Liver (tissue), 9 donors: Measurements from ENCODE around the gene EVX1. TPM values are rescaled to one million over a fixed set of nuclear protein-coding genes. Genes with fewer than 3 reads are reported as not detected.

Experiments used
- DNase-seq: peaks from one replicate; pipeline ENCODE4 v3.0.0-alpha.2; 2017; ENCODE audit warnings: low spot score
- H3K27ac ChIP-seq, 2 donors: one replicate each; pipeline ENCODE4 v1.7.0; 2013; ENCODE audit warnings: inconsistent platforms in 2 of 2, low read length in 2 of 2, control low read depth in 1 of 2, low read depth in 1 of 2, mild to moderate bottlenecking in 1 of 2
- H3K27me3 ChIP-seq, 4 donors: one replicate each; pipeline versions ENCODE4 v1.6.1 to v1.7.0; 2013; ENCODE audit warnings: low read length in 3 of 4, inconsistent platforms in 1 of 4, mild to moderate bottlenecking in 1 of 4, moderate library complexity in 1 of 4; ENCODE audit not compliant: control insufficient read depth in 4 of 4, insufficient read depth in 4 of 4
- H3K36me3 ChIP-seq, 4 donors: one replicate each; pipeline versions ENCODE4 v1.6.1 to v1.7.0; 2013; ENCODE audit warnings: low read length in 3 of 4, mild to moderate bottlenecking in 3 of 4, low read depth in 1 of 4, moderate library complexity in 1 of 4; ENCODE audit not compliant: control insufficient read depth in 4 of 4, insufficient read depth in 3 of 4
- H3K4me1 ChIP-seq, 4 donors: one replicate each; pipeline versions ENCODE4 v1.6.1 to v1.7.0; 2013; ENCODE audit warnings: low read length in 3 of 4, mild to moderate bottlenecking in 3 of 4, moderate library complexity in 1 of 4; ENCODE audit not compliant: control insufficient read depth in 4 of 4, insufficient read depth in 4 of 4
- H3K4me3 ChIP-seq, 3 donors: one replicate each; pipeline versions ENCODE4 v1.6.1 to v1.7.0; 2013; ENCODE audit warnings: low read length in 3 of 3, control low read depth in 1 of 3, low read depth in 1 of 3, mild to moderate bottlenecking in 1 of 3
- H3K9ac ChIP-seq, 2 donors: one replicate each; pipeline ENCODE4 v1.7.0; 2013; ENCODE audit warnings: low read length in 2 of 2, mild to moderate bottlenecking in 2 of 2, moderate library complexity in 2 of 2, control low read depth in 1 of 2, low read depth in 1 of 2
- H3K9me3 ChIP-seq, 4 donors: one replicate each; pipeline versions ENCODE4 v1.6.1 to v1.7.0; 2013; ENCODE audit warnings: low read length in 3 of 4; ENCODE audit not compliant: control insufficient read depth in 4 of 4
- ATF3 ChIP-seq: IDR thresholded peaks from 2 replicates; pipeline ENCODE4 v1.6.1; 2016; ENCODE audit warnings: antibody characterized with exemption
- CTCF ChIP-seq: fragments of 150-350 bp; IDR thresholded peaks from 2 replicates; pipeline ENCODE4 v1.5.1; 2017; ENCODE audit warnings: improper control_type of control experiment, low read depth, low read length; ENCODE audit not compliant: missing input control
- EGR1 ChIP-seq, 2 donors: IDR thresholded peaks; 2 replicates each; pipeline ENCODE4 v1.6.1; 2016 to 2018; ENCODE audit warnings: antibody characterized with exemption in 2 of 2, low read depth in 2 of 2
- FOXA1 ChIP-seq: IDR thresholded peaks from 2 replicates; pipeline ENCODE4 v1.6.1; 2016; ENCODE audit warnings: antibody characterized with exemption
- FOXA2 ChIP-seq: IDR thresholded peaks from 2 replicates; pipeline ENCODE4 v1.6.1; 2016; ENCODE audit warnings: antibody characterized with exemption
- GABPA ChIP-seq, 2 donors: IDR thresholded peaks in 1 of 2; conservative IDR thresholded peaks in 1 of 2; 2 replicates each; pipeline ENCODE4 v1.6.1; 2016; ENCODE audit warnings: antibody characterized with exemption in 2 of 2, mild to moderate bottlenecking in 1 of 2, moderate library complexity in 1 of 2
- HNF4A ChIP-seq, 2 donors: conservative IDR thresholded peaks; 2 replicates each; pipeline ENCODE4 v1.6.1; 2016; ENCODE audit warnings: antibody characterized with exemption in 2 of 2, mild to moderate bottlenecking in 2 of 2
- HNF4G ChIP-seq: IDR thresholded peaks from 2 replicates; pipeline ENCODE4 v1.6.1; 2016; ENCODE audit warnings: antibody characterized with exemption
- JUND ChIP-seq, 2 donors: IDR thresholded peaks; 2 replicates each; pipeline ENCODE4 v1.6.1; 2016; ENCODE audit warnings: antibody characterized with exemption in 2 of 2
- NR2F2 ChIP-seq: IDR thresholded peaks from 2 replicates; pipeline ENCODE4 v1.6.1; 2016; ENCODE audit warnings: antibody characterized with exemption
- RAD21 ChIP-seq, 2 donors: IDR thresholded peaks; 2 replicates each; pipeline ENCODE4 v1.6.1; 2016; ENCODE audit warnings: antibody characterized with exemption in 2 of 2, mild to moderate bottlenecking in 2 of 2
- RXRA ChIP-seq, 2 donors: IDR thresholded peaks; 2 replicates each; pipeline ENCODE4 v1.6.1; 2017 to 2018; ENCODE audit warnings: antibody characterized with exemption in 2 of 2, mild to moderate bottlenecking in 1 of 2
- SP1 ChIP-seq: IDR thresholded peaks from 2 replicates; pipeline ENCODE4 v1.6.1; 2018; ENCODE audit warnings: antibody characterized with exemption, mild to moderate bottlenecking
- TAF1 ChIP-seq: conservative IDR thresholded peaks from 2 replicates; pipeline ENCODE4 v1.6.1; 2016; ENCODE audit warnings: antibody characterized with exemption, mild to moderate bottlenecking
- YY1 ChIP-seq: IDR thresholded peaks from 2 replicates; pipeline ENCODE4 v1.6.1; 2016; ENCODE audit warnings: antibody characterized with exemption, mild to moderate bottlenecking
- ZBTB33 ChIP-seq: IDR thresholded peaks from 2 replicates; pipeline ENCODE4 v1.6.1; 2016; ENCODE audit warnings: antibody characterized with exemption
- WGBS: extraction: QIAGEN DNeasy Blood & Tissue Kit; methylation state at CpG from one replicate; pipeline ENCODE4 v1.1.7; 2013; 5-methylcytosine and 5-hydroxymethylcytosine counted together
- polyA plus RNA-seq, 2 donors: library from polyadenylated mRNA; stranded (reverse) in 1 of 2; unstranded in 1 of 2; fragments of 200-250 nt in 1 of 2; fragments of >200 nt in 1 of 2; fragmentation: Nextera tagmentation in 1 of 2; extraction: Ambion mirVana in 1 of 2; gene quantifications; one replicate each; pipeline versions ENCODE4 v1.2.1 to v1.2.3, GENCODE V29; 2013 to 2015
- total RNA-seq, 2 donors: library from RNA; depleted of rRNA; stranded (reverse); fragments of >200 nt; gene quantifications; one replicate each; pipeline ENCODE4 v1.2.3, GENCODE V29; 2014
- TF ChIP-seq, protein P1 (sequence below): IDR thresholded peaks from 2 replicates; pipeline ENCODE4 v1.6.1; 2016; ENCODE audit warnings: antibody characterized with exemption
- donor health status: healthy.
- donor health status: healthy.
- donor health status: healthy.
- donor health status: healthy.
- donor health status: healthy.

Gene EVX1
- total and polyA plus RNA-seq, 4 donors = not detected

DNA sequence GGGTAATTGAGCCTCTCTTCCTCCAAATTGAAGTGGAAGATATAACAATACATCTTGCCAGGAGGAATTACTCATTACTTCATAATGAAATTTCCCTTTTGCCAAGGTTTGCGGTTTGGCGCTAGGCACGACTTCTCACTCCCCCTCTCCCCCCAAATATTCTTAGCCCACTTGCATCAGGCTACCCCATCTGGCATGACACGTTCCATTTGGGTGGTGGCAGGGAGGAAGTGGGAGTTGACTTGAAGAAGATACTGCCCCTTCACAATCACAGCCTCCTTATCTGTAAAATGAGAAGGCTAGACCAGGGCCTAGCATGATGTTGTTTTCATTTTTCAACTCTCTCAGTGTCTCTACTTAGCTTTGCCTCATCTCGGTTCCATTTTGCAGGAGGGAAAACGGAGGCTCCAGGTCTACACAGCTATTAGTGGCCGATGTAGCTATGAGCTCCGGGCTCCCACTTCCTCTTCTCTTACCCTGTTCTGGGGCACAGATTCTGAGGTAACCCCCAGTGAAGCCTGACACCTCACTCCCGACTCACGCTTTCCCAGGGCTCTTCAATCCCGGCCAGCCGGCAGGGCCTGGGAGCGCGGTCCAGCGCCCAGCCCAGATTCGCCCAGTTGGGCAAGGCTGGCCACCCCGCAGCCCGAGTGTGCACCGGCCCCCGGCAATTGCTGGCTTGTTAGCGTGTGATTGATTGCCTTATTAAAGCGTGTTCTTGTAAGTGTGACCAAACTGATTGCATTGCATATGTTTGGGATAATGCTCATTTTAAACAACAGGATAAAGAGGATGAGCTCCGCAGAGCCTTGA lies 6.5 kb downstream of the EVX1 start:
- peaks cover 4 to 43% (median 26%) of the 10 kb centered on the region in 4 donors for H3K27me3 ChIP-seq
- no peak overlapping the region for H3K9ac ChIP-seq
- no peak overlapping the region for H3K27ac ChIP-seq
- WGBS = 20% methylated on average over 23 of the region's 23 CpGs
- DNase-seq = no peak
- TF ChIP-seq CTCF = no peak
- TF ChIP-seq HNF4A (conservative IDR thresholded peaks at IDR 0.05) = no peak
- TF ChIP-seq NR2F2 = no peak
- no peak for TF ChIP-seq EGR1 (IDR thresholded peaks at IDR 0.05; ENCODE audit: low read depth in 2 of 2)
- no peak for TF ChIP-seq HNF4G
- TF ChIP-seq YY1 = no peak
- TF ChIP-seq, protein P1, sequence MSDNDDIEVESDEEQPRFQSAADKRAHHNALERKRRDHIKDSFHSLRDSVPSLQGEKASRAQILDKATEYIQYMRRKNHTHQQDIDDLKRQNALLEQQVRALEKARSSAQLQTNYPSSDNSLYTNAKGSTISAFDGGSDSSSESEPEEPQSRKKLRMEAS = no peak
- no peak for TF ChIP-seq ZBTB33
- TF ChIP-seq RAD21 (IDR thresholded peaks at IDR 0.05) = no peak
- TF ChIP-seq ATF3 = no peak
- TF ChIP-seq RXRA (IDR thresholded peaks at IDR 0.05) = no peak
- TF ChIP-seq SP1 = no peak
- TF ChIP-seq TAF1 = no peak
- no peak for TF ChIP-seq JUND (IDR thresholded peaks at IDR 0.05)
- no peak for TF ChIP-seq FOXA1
- no peak for TF ChIP-seq FOXA2
- no peak overlapping the region for H3K4me3 ChIP-seq
- no peaks in the 10 kb centered on the region for H3K9me3 ChIP-seq
- H3K36me3 ChIP-seq = no peaks in the 10 kb centered on the region
- peaks cover 5 to 25% (median 14%) of the 10 kb centered on the region in 4 donors for H3K4me1 ChIP-seq

- DNase-seq = no peak
- Histone ChIP-seq H3K9me3 (no peaks in the 10 kb centered on the region), H3K9ac (no peak overlapping the region), H3K4me3 (no peak overlapping the region), H3K27ac (no peak overlapping the region), H3K27me3 (peaks cover 4 to 38% (median 24%) of the 10 kb centered on the region in 4 donors), H3K4me1 (peaks cover 5 to 22% (median 14%) of the 10 kb centered on the region in 4 donors), H3K36me3 (no peaks in the 10 kb centered on the region)
- WGBS = 19% methylated on average over 19 of the region's 19 CpGs
- TF ChIP-seq CTCF (no peak), HNF4G (no peak), ZBTB33 (no peak), GABPA (IDR thresholded peaks at IDR 0.05 in 1 of 2, conservative IDR thresholded peaks at IDR 0.05 in 1 of 2) (no peak), TAF1 (no peak), EGR1 (IDR thresholded peaks at IDR 0.05; ENCODE audit: low read depth in 2 of 2) (no peak), RAD21 (IDR thresholded peaks at IDR 0.05) (no peak), FOXA1 (no peak), HNF4A (conservative IDR thresholded peaks at IDR 0.05) (no peak), SP1 (no peak), YY1 (no peak), NR2F2 (no peak)
- TF ChIP-seq, protein P1 = no peak
These were observed 7.3 kb downstream of the EVX1 start for GRCh38 chr7:27249724-27250556.
